ENCODE results near the gene UBL3. TPM values are rescaled to one million over a fixed set of nuclear protein-coding genes. Genes with fewer than 3 reads are reported as not detected.

The UBL3 gene
- total RNA-seq, 1 donor from 2014 or later: 37.7 TPM

DNA sequence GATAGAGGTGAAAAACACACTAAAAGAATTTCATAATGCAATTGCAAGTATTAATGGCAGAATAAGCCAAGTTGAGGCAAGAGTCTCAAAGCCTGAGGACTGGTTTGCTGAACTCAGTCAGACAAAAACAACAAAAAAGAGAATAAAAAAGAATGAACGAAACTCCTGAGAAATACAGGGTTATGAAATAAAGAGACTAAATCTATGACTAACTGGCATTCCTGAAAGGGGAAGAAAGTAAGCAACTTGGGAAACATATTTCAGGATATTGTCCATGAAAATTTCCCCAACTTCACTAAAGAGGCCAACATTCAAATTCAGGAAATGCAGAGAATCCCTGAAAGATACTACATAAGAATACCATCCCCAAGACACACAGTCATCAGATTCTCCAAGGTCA is 47.8 kb downstream of the UBL3 start:
- H3K4me3 Mint-ChIP-seq: no peak overlapping the region
- H3K9me3 Mint-ChIP-seq: no peaks in the 10 kb centered on the region
- no peaks in the 10 kb centered on the region for H3K36me3 Mint-ChIP-seq
- no peak overlapping the region for H3K27ac Mint-ChIP-seq
- TF ChIP-seq, protein P1, sequence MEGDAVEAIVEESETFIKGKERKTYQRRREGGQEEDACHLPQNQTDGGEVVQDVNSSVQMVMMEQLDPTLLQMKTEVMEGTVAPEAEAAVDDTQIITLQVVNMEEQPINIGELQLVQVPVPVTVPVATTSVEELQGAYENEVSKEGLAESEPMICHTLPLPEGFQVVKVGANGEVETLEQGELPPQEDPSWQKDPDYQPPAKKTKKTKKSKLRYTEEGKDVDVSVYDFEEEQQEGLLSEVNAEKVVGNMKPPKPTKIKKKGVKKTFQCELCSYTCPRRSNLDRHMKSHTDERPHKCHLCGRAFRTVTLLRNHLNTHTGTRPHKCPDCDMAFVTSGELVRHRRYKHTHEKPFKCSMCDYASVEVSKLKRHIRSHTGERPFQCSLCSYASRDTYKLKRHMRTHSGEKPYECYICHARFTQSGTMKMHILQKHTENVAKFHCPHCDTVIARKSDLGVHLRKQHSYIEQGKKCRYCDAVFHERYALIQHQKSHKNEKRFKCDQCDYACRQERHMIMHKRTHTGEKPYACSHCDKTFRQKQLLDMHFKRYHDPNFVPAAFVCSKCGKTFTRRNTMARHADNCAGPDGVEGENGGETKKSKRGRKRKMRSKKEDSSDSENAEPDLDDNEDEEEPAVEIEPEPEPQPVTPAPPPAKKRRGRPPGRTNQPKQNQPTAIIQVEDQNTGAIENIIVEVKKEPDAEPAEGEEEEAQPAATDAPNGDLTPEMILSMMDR (conservative IDR thresholded peaks at IDR 0.05): no peak
- H3K27me3 Mint-ChIP-seq: no peaks in the 10 kb centered on the region
- H3K4me1 Mint-ChIP-seq (ENCODE audit: unreplicated experiment): peaks cover 9% of the 10 kb centered on the region
- no peak for DNase-seq (ENCODE audit: extremely low spot score, unreplicated experiment)

- DNase-seq (ENCODE audit: extremely low spot score, unreplicated experiment): no peak
- no peaks in the 10 kb centered on the region for H3K36me3 Mint-ChIP-seq
- H3K27me3 Mint-ChIP-seq: no peaks in the 10 kb centered on the region
- no peaks in the 10 kb centered on the region for H3K9me3 Mint-ChIP-seq
- peak overlapping the region; percentile 26 for H3K27ac Mint-ChIP-seq
- peaks cover 4% of the 10 kb centered on the region for H3K4me1 Mint-ChIP-seq (ENCODE audit: unreplicated experiment)
- TF ChIP-seq, protein P1 (conservative IDR thresholded peaks at IDR 0.05): no peak
- no peak overlapping the region for H3K4me3 Mint-ChIP-seq
These were observed 48.6 kb downstream of the UBL3 start for GRCh38 chr13:29801737-29802305.

DNA sequence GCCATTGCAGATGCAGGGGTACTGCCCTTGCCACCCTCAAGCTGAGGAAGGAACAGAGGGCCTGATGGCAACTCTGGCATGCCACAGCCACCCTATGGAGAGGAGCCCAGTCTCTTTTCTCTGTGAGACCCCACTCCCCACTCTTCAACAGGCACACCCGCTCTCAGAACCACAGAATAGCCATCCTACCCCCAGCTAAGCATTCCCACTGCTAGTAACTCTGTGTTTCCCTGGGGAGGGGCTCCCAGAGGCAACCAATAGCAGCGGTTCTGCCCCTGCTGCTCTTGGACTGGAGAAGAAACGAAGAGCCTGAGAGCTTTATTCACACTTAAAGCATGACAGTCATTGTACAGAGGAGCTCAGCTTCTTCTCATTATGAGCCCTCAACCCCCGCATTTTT is 49.3 kb downstream of the UBL3 start:
- TF ChIP-seq, protein P1 (conservative IDR thresholded peaks at IDR 0.05): no peak
- DNase-seq (ENCODE audit: extremely low spot score, unreplicated experiment): no peak
- Mint-ChIP-seq H3K9me3 (no peaks in the 10 kb centered on the region), H3K27ac (no peak overlapping the region), H3K4me3 (no peak overlapping the region), H3K4me1 (ENCODE audit: unreplicated experiment) (peaks cover 8% of the 10 kb centered on the region), H3K36me3 (no peaks in the 10 kb centered on the region), H3K27me3 (no peaks in the 10 kb centered on the region)

GRCh38 chr13:29800687-29801086 is 49.7 kb downstream of the UBL3 start:
- Mint-ChIP-seq H3K27ac (no peak overlapping the region), H3K4me3 (no peak overlapping the region), H3K4me1 (ENCODE audit: unreplicated experiment) (peaks cover 8% of the 10 kb centered on the region), H3K27me3 (no peaks in the 10 kb centered on the region), H3K36me3 (no peaks in the 10 kb centered on the region), H3K9me3 (no peaks in the 10 kb centered on the region)
- TF ChIP-seq, protein P1 (conservative IDR thresholded peaks at IDR 0.05): no peak
- no peak for DNase-seq (ENCODE audit: extremely low spot score, unreplicated experiment)

GRCh38 chr13:29799041-29799440 is 51.4 kb downstream of the UBL3 start:
- TF ChIP-seq, protein P1 (conservative IDR thresholded peaks at IDR 0.05): no peak
- Mint-ChIP-seq H3K27me3 (no peaks in the 10 kb centered on the region), H3K36me3 (no peaks in the 10 kb centered on the region), H3K27ac (no peak overlapping the region), H3K4me1 (ENCODE audit: unreplicated experiment) (peaks cover 8% of the 10 kb centered on the region), H3K4me3 (no peak overlapping the region), H3K9me3 (no peaks in the 10 kb centered on the region)
- no peak for DNase-seq (ENCODE audit: extremely low spot score, unreplicated experiment)
